Frontal cortex (tissue), 1 donor: ENCODE data around the gene CBFA2T2. TPM values are rescaled to one million over a fixed set of nuclear protein-coding genes. Genes with fewer than 3 reads are reported as not detected.

Experiments used
- total RNA-seq: library from RNA; depleted of rRNA; stranded (reverse); fragments of >200 nt; gene quantifications from one replicate; pipeline ENCODE4 v1.2.3, GENCODE V29; 2014

CBFA2T2 gene
- total RNA-seq, 1 donor from 2014 or later, result 24.9 TPM

Other genes with a start within 250 kb of the CBFA2T2 start
- gene BPIFB1, start 206.9 kb upstream of the CBFA2T2 start, total RNA-seq, result not detected
- gene CDK5RAP1, start 88.6 kb upstream of the CBFA2T2 start, total RNA-seq, result 22.8 TPM
- gene SNTA1, start 46.3 kb upstream of the CBFA2T2 start, total RNA-seq, result 13.5 TPM
- 0.41 TPM for gene C20orf144, start 172.2 kb downstream of the CBFA2T2 start, total RNA-seq
- 0.82 TPM for gene ACTL10, start 176.8 kb downstream of the CBFA2T2 start, total RNA-seq
- gene NECAB3, start 184.3 kb downstream of the CBFA2T2 start, total RNA-seq, result 33.8 TPM
- gene E2F1, start 196.3 kb downstream of the CBFA2T2 start, total RNA-seq, result 2.4 TPM
- 10.6 TPM for gene PXMP4, start 230.2 kb downstream of the CBFA2T2 start, total RNA-seq
- gene ZNF341, start 241.9 kb downstream of the CBFA2T2 start, total RNA-seq, result 2.4 TPM